ENCODE data around the gene CCM2L.
A peak's percentile ranks its signal among the peaks of the same experiment; 100 is the strongest.

Gene CCM2L

GRCh38 chr20:32010101-32010500 lies at the start of gene CCM2L:
CCM2L (plus strand) TSS chr20:32010438; CDS start chr20:32010455, 17 bp downstream.
- no peak for DNase-seq (ENCODE audit: low read depth, low spot score)

GRCh38 chr20:31962761-31963160 lies 47.5 kb upstream of the CCM2L start:
- no peak for DNase-seq (ENCODE audit: low read depth, low spot score)

GRCh38 chr20:31963889-31964288 lies 46.3 kb upstream of the CCM2L start:
- no peak for DNase-seq (ENCODE audit: low read depth, low spot score)

DNA sequence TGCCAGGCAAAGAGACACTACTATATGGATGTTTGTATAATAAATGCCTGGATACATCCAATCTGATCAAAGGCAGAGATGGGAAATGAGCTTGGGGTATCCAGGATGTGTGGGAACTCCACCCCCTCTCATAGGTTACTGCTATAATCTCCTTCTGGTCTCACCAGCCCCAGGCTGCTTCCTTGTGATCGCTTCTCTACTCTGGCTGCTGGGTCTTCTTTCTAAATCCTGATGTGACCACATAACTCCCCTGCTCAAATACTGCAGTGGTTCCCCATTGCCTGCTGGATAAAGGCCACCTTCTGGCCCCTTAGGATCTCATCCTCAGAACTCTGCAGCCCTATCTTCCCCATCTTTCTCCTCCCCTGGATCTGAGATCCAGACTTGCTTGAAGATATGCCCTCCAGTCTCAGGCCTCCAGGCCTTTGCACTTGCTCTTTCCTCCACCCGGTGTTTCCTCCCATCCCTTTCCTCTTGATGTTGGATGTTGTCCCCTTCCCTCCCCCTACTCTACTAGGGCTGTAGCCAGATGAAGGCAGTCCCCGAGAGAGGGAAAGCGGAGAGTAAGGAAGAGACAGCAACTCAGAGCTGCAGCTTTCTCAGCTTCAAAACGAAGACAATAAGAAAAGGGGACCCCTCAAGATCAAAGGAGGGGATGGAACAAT lies 43.1 kb upstream of the CCM2L start:
- no peak for DNase-seq (ENCODE audit: low read depth, low spot score)

GRCh38 chr20:31967830-31968249 lies 42.4 kb upstream of the CCM2L start, which contains the start of gene XKR7:
XKR7 (plus strand) TSS chr20:31968151; CDS start chr20:31968176, 25 bp downstream.
- DNase-seq (ENCODE audit: low read depth, low spot score) = no peak

- DNase-seq (ENCODE audit: low read depth, low spot score) = peak; percentile 60
Observed at GRCh38 chr20:31968291-31969126, 41.7 kb upstream of the CCM2L start.

- DNase-seq (ENCODE audit: low read depth, low spot score) = no peak
Observed at GRCh38 chr20:31969991-31970390, 40.2 kb upstream of the CCM2L start.

DNA sequence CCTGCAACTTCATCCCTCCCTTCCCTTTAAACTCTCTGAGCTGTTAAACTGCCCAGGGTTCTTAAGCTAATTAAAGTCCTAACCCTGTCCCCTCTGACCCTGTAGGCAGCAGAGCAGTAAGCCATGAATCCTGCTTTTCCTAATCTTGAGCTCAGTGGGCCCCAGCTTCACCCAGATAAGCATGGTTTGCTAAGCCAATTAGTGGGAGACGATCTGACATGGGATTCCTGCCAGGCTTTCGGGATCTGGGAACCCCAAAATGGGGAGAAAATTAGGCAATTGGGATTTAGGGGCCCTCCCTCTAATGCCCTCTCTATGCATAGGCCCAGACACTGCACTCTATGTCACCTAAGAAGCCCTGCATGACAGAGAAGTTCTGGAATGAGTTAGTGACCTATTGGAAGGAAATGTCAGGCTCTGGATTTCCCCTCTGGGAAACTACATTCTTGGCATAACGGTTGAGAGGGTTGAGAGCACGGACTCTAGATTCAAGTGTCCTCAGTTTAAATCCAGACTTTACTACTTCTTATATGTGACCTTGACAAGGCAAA lies 37.7 kb upstream of the CCM2L start:
- no peak for DNase-seq (ENCODE audit: low read depth, low spot score)

DNA sequence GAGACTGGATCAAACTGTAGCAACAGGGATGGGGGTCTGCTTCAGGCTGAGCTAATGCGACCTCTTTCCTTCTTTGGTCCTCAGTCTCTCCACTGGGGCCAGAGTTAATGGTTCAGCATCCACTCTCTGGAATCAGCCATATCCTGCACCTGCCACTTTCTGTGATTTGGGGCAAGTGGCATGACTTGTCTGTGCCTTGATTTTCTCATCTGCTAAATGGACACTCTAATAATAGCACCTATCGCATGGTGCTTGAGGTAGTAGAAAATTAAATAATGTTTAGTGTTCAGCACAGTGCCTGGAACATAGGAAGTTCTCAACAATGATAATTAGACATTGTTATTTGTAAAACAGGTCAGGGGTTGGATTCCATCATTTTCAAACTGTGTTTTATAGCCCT lies 35.9 kb upstream of the CCM2L start:
- DNase-seq (ENCODE audit: low read depth, low spot score) = no peak

DNA sequence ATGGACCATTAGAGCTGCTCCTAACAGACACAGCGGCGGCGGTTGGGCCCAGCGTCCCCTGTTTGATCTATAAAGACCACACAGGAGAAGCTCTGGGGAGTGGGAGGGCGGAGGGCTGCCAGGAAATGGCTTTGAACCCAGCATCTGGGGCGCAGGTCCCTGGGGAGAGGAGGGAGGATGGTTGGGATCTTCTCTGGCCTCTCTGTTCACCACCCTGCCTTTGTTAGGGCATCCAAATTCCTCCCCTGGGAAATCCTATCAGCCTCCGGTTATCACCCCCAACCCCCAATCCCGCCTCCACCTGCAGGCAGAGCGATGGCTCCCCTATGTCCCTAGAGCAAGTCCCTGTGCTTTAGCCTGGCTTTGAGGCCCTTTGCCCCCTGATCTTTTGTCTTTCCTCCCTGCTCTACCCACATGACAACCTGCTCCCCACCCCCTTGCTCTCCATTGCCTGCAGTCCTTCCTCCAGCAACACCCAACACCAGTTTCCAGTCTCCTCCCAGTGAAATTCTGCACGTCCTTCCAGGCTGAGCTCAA lies 35.2 kb upstream of the CCM2L start:
- no peak for DNase-seq (ENCODE audit: low read depth, low spot score)

DNA sequence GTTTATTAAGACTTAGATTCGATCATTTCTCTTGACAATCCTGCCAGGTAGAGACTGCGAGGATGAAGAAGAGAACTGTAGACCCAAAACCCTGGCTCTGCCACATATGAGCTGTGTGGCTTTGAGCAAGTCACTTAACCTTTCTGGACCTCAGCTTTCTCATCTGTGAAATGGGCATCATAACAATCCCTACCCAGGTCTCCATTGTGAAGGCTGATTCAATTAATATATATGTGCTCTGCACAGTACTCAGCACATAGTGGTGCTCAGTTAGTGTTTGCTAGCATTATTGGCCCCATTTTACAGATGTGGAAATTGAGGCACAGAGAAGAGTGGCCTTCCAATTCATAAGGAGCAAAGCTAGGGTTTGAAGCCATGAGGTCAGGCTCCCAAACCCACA lies 34.4 kb upstream of the CCM2L start:
- DNase-seq (ENCODE audit: low read depth, low spot score) = no peak

DNA sequence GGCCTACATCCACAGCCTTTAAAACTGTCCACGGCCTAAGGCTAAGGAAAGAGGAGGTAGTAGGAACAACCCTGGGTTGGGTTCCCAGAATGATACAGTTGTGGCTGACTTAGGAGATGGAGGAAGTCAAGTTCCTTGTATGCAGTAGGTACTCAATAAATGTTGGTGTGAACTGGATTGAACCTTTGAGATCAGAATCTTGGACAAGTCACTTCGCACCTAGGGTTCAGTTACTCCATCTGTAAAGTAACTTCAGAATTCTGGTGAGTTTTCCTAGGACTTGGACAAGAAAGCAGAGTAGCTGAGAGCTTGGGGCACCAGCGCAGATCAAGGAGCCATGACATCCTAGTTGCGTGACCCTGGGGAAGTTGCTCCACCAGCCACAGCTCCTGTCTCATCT lies 33.2 kb upstream of the CCM2L start:
- no peak for DNase-seq (ENCODE audit: low read depth, low spot score)

- no peak for DNase-seq (ENCODE audit: low read depth, low spot score)
Observed at GRCh38 chr20:31979713-31980426, 30.4 kb upstream of the CCM2L start.

DNA sequence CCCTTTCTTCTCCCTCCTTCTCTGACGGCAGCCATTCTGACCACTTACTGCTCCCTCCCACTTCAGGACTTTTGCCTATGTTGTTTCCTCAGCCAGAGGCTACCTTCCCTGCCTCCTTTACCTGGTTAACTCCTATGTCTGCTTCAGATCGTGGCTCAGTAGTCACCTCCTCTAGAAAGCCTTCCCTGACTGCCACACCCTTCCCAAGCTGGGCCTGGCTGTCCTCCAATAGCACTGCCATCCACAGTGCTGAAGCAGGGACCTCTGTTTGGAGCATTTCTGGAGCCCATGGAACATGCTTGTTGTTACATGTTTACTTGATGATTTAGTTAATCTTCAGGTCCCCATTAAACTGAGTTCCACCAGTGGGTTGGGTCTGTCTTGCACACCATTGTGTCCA lies 28.5 kb upstream of the CCM2L start:
- no peak for DNase-seq (ENCODE audit: low read depth, low spot score)

GRCh38 chr20:31984981-31985471 lies 25.2 kb upstream of the CCM2L start:
- DNase-seq (ENCODE audit: low read depth, low spot score) = no peak

GRCh38 chr20:31987744-31988143 lies 22.5 kb upstream of the CCM2L start:
- DNase-seq (ENCODE audit: low read depth, low spot score) = no peak

DNA sequence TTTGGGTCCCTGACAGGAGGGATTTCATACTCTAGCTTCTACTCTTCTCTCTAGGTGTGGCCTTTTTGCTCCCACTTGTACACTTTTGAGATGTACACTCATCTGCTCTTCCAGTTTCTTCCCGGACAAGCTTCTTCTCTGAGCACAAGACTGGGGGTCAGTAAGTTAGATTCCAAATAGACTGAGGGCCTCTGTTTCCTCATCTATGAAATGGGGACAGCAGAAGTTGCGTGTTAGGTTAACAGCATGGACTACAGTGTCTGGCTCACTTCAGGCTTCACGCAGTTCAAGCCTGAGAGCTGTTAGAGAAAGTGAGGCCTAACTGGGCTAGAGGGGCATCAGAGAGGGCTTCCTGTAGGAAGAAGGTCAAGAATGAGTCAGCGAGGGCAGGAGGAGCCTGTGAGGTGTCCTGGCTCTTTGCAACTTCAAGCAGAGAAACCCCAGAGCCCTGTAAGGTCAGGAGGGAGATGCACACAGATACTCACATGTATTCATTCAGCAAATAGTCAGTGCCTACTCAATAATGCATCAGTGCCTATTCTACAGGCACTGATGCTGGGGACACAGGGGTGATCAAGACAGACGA lies 21.7 kb upstream of the CCM2L start:
- no peak for DNase-seq (ENCODE audit: low read depth, low spot score)

- no peak for DNase-seq (ENCODE audit: low read depth, low spot score)
Observed at GRCh38 chr20:31989030-31989645, 21.1 kb upstream of the CCM2L start.

DNA sequence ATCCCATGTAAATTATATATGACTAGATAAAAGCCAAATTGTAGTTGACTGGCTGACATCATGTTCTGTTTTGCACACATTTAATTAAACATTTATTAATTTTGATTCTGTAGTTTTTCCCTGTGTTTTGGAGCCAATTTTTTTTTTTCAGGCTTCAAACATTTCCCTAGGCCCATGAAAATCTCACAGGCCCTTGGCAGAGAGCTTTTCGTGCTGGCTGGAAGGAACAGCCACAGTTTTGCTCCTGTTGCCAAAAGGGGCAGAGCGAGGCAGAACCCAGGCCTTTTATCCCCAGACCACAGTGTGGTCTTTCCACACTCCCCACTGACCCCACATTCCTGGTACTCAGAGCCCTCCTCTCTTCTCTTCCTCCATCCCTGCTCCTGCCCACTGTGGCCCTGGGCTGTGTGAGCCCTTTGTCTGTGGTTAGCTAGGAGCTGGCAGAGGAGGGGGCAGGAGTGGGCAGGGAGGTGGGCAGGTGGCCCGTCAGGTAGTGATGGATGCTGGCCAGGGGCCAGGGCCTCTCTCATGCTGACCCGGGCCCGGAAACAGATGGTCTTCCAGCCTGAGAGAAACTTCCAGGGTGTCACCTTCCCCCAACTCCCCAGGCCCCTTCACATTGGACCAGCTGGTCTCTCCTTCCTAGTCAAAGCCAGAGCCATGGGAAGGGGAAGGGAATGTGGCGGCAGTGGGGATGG lies 19.4 kb upstream of the CCM2L start:
- DNase-seq (ENCODE audit: low read depth, low spot score) = no peak

DNA sequence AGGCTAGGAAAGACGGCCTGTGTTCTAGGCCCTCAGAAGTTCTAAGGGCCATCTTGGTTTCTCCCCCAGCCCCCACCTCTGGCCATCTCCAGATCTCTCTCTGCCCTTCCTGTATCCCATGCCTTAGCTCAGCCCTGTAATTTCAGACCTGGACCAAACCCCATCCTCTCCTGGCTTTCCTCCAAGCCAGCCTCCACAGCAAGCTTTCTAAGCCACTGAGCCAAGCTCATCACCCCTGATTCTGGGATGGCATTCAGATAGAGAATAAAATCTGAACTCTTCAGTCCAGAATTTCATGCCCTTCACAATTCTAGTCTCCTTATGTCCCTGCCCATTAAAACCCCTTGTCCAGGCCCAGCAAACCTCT lies 18.9 kb upstream of the CCM2L start:
- DNase-seq (ENCODE audit: low read depth, low spot score) = no peak
